CD4-positive, alpha-beta T cell (primary cell): ENCODE measurements around the gene SEMA4B. TPM values are rescaled to one million over a fixed set of nuclear protein-coding genes. Genes with fewer than 3 reads are reported as not detected.

ENCODE experiments used
- ATAC-seq: fragments of 200-7000 bp; cut with Tn5 transposase; one replicate; pipeline ENCODE4 v1.10.0; 2022; ENCODE audit warnings: mild to moderate bottlenecking; ENCODE audit not compliant: poor library complexity
- CTCF ChIA-PET: fragments of 350-600 bp; sonication (Branson Sonifier 250); formaldehyde crosslinking; loops from one replicate; lab custom pipeline; 2021; ENCODE audit warnings: antibody characterized with exemption, inconsistent platforms; lab: Charles Lee
- POLR2A ChIA-PET: fragments of 350-600 bp; sonication (Branson Sonifier 250); formaldehyde crosslinking; loops from one replicate; lab custom pipeline; 2021; ENCODE audit warnings: antibody characterized with exemption, inconsistent platforms; lab: Charles Lee
- DNase-seq, 14 experiments: peaks; one replicate each; pipeline ENCODE4 v3.0.0-alpha.2; 2013 to 2020; ENCODE audit warnings: mixed read lengths in 2 of 14
- H3K27ac ChIP-seq, 2 donors: one replicate each; pipeline versions ENCODE4 v1.5.1 to v1.7.0; 2013; ENCODE audit warnings: low read length in 2 of 2, low read depth in 1 of 2, mild to moderate bottlenecking in 1 of 2
- H3K27me3 ChIP-seq, 2 experiments: 1 replicate in 1 of 2; 2 replicates in 1 of 2; pipeline versions ENCODE4 v1.6.1 to v1.7.0; 2013; ENCODE audit warnings: low read length in 2 of 2, control low read depth in 1 of 2, mild to moderate bottlenecking in 1 of 2, moderate library complexity in 1 of 2; ENCODE audit not compliant: insufficient read depth in 2 of 2, control insufficient read depth in 1 of 2
- H3K36me3 ChIP-seq: one replicate; pipeline ENCODE4 v1.6.1; 2013; ENCODE audit warnings: low read length, control low read depth; ENCODE audit not compliant: insufficient read depth
- H3K4me1 ChIP-seq: one replicate; pipeline ENCODE4 v1.6.1; 2013; ENCODE audit warnings: low read length, control low read depth; ENCODE audit not compliant: insufficient read depth
- H3K4me3 ChIP-seq: one replicate; pipeline ENCODE4 v1.5.1; 2013; ENCODE audit warnings: mild to moderate bottlenecking, low read length, moderate library complexity
- H3K9me3 ChIP-seq, 2 experiments: 1 replicate in 1 of 2; 2 replicates in 1 of 2; pipeline versions ENCODE4 v1.6.1 to v1.7.0; 2013; ENCODE audit warnings: low read length in 2 of 2, mild to moderate bottlenecking in 2 of 2, control low read depth in 1 of 2, moderate library complexity in 1 of 2; ENCODE audit not compliant: control insufficient read depth in 1 of 2, insufficient read depth in 1 of 2
- H3K27ac Mint-ChIP-seq: one replicate; pipeline ENCODE4 v1.8.0; 2020; ENCODE audit warnings: mixed read lengths
- H3K27me3 Mint-ChIP-seq: one replicate; pipeline ENCODE4 v1.8.0; 2021; ENCODE audit warnings: mixed read lengths
- H3K36me3 Mint-ChIP-seq: one replicate; pipeline ENCODE4 v1.8.0; 2021; ENCODE audit warnings: low read depth, mixed read lengths
- H3K4me1 Mint-ChIP-seq: one replicate; pipeline ENCODE4 v1.8.0; 2021; ENCODE audit warnings: low read depth, mixed read lengths
- H3K4me3 Mint-ChIP-seq: one replicate; pipeline ENCODE4 v1.8.0; 2020; ENCODE audit warnings: mild to moderate bottlenecking, mixed read lengths
- H3K9me3 Mint-ChIP-seq: one replicate; pipeline ENCODE4 v1.8.0; 2020; ENCODE audit warnings: mixed read lengths
- intact Hi-C, 2 experiments: fragments of 100-400 bp; cut with DNase I in 1 of 2; cut with micrococcal nuclease in 1 of 2; formaldehyde crosslinking; loops; one replicate each; pipeline versions ENCODE4 v1.15.1 to v1.9.0; 2023 to 2025; cut with DNase I, micrococcal nuclease
- total RNA-seq, 174 experiments: library from RNA in 2 of 174; stranded (reverse) in 2 of 174; gene quantifications; one replicate each; pipeline ENCODE4 v1.2.3 and lab custom pipeline; 2021 to 2026
- TF ChIP-seq, protein P1 (sequence below): fragments of 200-600 bp; IDR thresholded peaks from one replicate; pipeline ENCODE4 v1.8.0; 2022; ENCODE audit warnings: antibody characterized with exemption, mild to moderate bottlenecking

Gene SEMA4B
- total RNA-seq, 2 experiments from 2014 or later, result 8.0 to 9.5 TPM

DNA sequence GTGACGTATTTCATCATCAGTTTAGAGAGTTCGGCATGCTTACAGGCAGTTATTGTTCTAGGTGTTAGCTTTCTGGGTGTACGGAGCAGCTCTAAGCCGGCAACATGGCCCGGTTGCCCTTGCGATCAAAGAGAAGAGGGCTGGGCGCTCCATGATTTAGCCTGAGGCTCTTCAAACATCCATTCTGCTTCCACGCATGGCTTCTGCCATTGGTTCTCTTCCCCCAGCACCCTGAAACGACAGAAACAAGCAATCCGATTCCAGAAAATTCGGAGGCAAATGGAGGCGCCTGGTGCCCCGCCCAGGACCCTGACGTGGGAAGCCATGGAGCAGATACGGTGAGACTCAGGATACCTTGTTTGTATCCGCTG lies 64.9 kb downstream of the SEMA4B start:
- no peaks in the 10 kb centered on the region for H3K9me3 ChIP-seq
- H3K27me3 Mint-ChIP-seq, result no peaks in the 10 kb centered on the region
- H3K27me3 ChIP-seq, result no peaks in the 10 kb centered on the region
- DNase-seq, result peak in 13 of 14 experiments; percentile 18 to 71 (median 33)
- H3K4me1 ChIP-seq, result peaks cover 53% of the 10 kb centered on the region
- H3K4me3 ChIP-seq, result peak overlapping the region; percentile 74
- CTCF ChIA-PET, result interaction anchor here (1.0 to 1.2 kb wide), 3 partner anchors 33 to 123 kb away, joined by 3 to 4 read pairs (median 4); partner anchors contain the start of gene CIB1
- H3K4me1 Mint-ChIP-seq, result peaks cover 63% of the 10 kb centered on the region
- TF ChIP-seq, protein P1, sequence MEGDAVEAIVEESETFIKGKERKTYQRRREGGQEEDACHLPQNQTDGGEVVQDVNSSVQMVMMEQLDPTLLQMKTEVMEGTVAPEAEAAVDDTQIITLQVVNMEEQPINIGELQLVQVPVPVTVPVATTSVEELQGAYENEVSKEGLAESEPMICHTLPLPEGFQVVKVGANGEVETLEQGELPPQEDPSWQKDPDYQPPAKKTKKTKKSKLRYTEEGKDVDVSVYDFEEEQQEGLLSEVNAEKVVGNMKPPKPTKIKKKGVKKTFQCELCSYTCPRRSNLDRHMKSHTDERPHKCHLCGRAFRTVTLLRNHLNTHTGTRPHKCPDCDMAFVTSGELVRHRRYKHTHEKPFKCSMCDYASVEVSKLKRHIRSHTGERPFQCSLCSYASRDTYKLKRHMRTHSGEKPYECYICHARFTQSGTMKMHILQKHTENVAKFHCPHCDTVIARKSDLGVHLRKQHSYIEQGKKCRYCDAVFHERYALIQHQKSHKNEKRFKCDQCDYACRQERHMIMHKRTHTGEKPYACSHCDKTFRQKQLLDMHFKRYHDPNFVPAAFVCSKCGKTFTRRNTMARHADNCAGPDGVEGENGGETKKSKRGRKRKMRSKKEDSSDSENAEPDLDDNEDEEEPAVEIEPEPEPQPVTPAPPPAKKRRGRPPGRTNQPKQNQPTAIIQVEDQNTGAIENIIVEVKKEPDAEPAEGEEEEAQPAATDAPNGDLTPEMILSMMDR, result no peak
- peak overlapping the region; percentile 94 to 97 for H3K27ac ChIP-seq
- peaks cover 58% of the 10 kb centered on the region for H3K36me3 Mint-ChIP-seq
- peaks cover 29% of the 10 kb centered on the region for H3K36me3 ChIP-seq
- H3K9me3 Mint-ChIP-seq, result no peaks in the 10 kb centered on the region
- ATAC-seq, result peak; percentile 44
- POLR2A ChIA-PET, result interaction anchor here (0.6 to 1.6 kb wide), 13 partner anchors 18 to 689 kb away, joined by 3 to 79 read pairs (median 3); partner anchors contain the start of genes AP3S2, CIB1, GDPGP1 and IDH2
- peak overlapping the region; percentile 90 for H3K4me3 Mint-ChIP-seq
- H3K27ac Mint-ChIP-seq, result peak overlapping the region; percentile 98
- intact Hi-C loops, result loop anchor here in 1 of 2 experiments (10.0 kb wide), 1 partner anchor 371 kb away; the partner anchor contains the start of gene AP3S2

DNA sequence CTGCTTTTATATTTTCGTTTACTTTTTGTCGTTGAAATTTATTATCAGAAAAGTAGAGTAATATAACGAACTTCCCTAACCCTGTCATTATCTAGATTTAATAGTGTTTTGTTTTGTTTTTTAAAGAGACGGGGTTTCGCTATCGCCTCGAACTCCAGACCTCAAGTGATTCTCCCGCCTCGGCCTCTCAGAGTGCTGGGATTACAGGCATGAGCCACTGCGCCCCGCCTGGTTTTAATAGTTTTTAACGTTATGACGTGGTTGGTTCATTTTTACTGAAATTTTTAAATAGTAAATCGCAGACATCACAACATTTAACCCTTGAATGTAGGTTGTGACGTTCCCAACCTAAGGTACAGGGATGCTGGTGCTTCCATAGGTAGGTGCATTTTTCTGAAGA lies 65.4 kb downstream of the SEMA4B start:
- Histone ChIP-seq H3K4me3 (peak overlapping the region; percentile 74), H3K27me3 (no peaks in the 10 kb centered on the region), H3K27ac (peak overlapping the region; percentile 94 to 97), H3K4me1 (peaks cover 57% of the 10 kb centered on the region), H3K9me3 (no peaks in the 10 kb centered on the region), H3K36me3 (peaks cover 33% of the 10 kb centered on the region)
- TF ChIP-seq, protein P1, result no peak
- ATAC-seq, result no peak
- peak in 5 of 14 experiments; percentile 13 to 50 (median 41) for DNase-seq
- Mint-ChIP-seq H3K27ac (peak overlapping the region; percentile 98), H3K27me3 (no peaks in the 10 kb centered on the region), H3K4me1 (peaks cover 67% of the 10 kb centered on the region), H3K4me3 (peak overlapping the region; percentile 90), H3K9me3 (no peaks in the 10 kb centered on the region), H3K36me3 (peaks cover 63% of the 10 kb centered on the region)
- intact Hi-C loops, result loop anchor here in 1 of 2 experiments (10.0 kb wide), 1 partner anchor 372 kb away; the partner anchor contains the start of gene AP3S2
- ChIA-PET CTCF (interaction anchor here (1.0 to 1.2 kb wide), 3 partner anchors 33 to 124 kb away, joined by 3 to 4 read pairs (median 4); partner anchors contain the start of gene CIB1), POLR2A (interaction anchor here (0.6 to 2.5 kb wide), 8 partner anchors 33 to 373 kb away, joined by 3 to 79 read pairs (median 4); partner anchors contain the start of genes AP3S2, CIB1, GDPGP1 and IQGAP1)

DNA sequence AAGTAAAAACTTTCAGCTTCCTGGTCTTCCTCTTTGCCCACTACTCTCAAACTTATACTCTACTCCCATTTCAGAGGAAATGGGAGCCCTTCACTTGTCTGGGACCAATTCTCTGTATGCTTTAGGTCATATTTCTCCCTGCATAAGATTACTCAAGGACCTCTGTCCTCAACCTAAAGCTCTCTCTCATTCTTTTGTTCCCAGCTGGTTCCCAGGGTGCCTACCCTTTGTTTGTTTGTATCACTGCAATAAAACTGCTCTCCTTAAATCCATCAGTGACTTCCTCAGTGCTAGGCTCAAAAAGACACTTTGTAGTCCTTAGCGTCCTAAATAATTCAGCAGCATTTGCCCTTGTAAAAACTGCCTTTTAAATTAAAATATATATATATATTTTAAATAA lies 67.3 kb downstream of the SEMA4B start:
- Mint-ChIP-seq H3K36me3 (peaks cover 82% of the 10 kb centered on the region), H3K9me3 (no peaks in the 10 kb centered on the region), H3K4me1 (peaks cover 82% of the 10 kb centered on the region), H3K27ac (peak overlapping the region; percentile 98), H3K4me3 (peak overlapping the region; percentile 73), H3K27me3 (no peaks in the 10 kb centered on the region)
- ChIA-PET CTCF (interaction anchor here (0.6 to 1.5 kb wide), 2 partner anchors 18 to 35 kb away, joined by 4 to 6 read pairs; partner anchors contain the start of genes CIB1 and GDPGP1), POLR2A (interaction anchor here (1.5 to 2.5 kb wide), 2 partner anchors 35 to 67 kb away, joined by 4 to 11 read pairs; partner anchors contain the start of genes CIB1, GDPGP1 and SEMA4B)
- H3K4me3 ChIP-seq, result no peak overlapping the region
- H3K36me3 ChIP-seq, result peaks cover 49% of the 10 kb centered on the region
- peaks cover 65% of the 10 kb centered on the region for H3K4me1 ChIP-seq
- TF ChIP-seq, protein P1, result no peak
- no peaks in the 10 kb centered on the region for H3K27me3 ChIP-seq
- no peak overlapping the region for H3K27ac ChIP-seq
- no peak for ATAC-seq
- intact Hi-C loops, result loop anchor here in 1 of 2 experiments (10.0 kb wide), 1 partner anchor 374 kb away; the partner anchor contains the start of gene AP3S2
- DNase-seq, result no peak
- H3K9me3 ChIP-seq, result no peaks in the 10 kb centered on the region
